Measurements from ENCODE around the gene CLMP. TPM values are rescaled to one million over a fixed set of nuclear protein-coding genes. Genes with fewer than 3 reads are reported as not detected.

Gene CLMP
- polyA plus RNA-seq, 1 donor (not counting 4 experiments of a cell fraction or from before 2014, with no cell fraction given), result 2.7 TPM

DNA sequence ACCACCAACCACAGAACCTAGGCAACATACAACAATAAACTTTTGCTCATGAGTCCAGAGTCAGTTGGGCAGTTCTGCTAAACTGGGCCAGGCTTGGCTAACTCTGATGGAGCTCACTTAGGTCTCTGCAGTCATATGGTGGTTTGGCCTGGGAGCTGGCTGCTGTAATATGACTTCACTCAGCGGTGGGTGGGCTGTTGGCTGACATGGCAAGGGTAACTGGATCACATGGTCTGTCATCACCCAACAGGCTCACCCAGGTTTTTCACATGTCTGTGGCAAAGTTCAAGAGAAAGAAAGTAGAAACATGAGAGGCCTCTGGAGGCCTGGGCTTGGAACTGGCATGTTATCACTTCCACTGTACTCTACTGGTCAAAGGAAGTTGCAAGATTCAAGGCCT lies 43.2 kb upstream of the CLMP start:
- no peaks in the 10 kb centered on the region for H4K20me1 ChIP-seq (ENCODE audit: control insufficient read depth, extremely low read depth, insufficient read depth, low read length)
- H3K9me1 ChIP-seq (ENCODE audit: control insufficient read depth, extremely low read depth, insufficient read depth, low read length), result no peaks in the 10 kb centered on the region
- H3K4me1 ChIP-seq (ENCODE audit: control insufficient read depth, extremely low read depth, insufficient read depth, low read length), result peaks cover 5% of the 10 kb centered on the region
- no peak overlapping the region for H3K4me2 ChIP-seq (ENCODE audit: control insufficient read depth, extremely low read depth, insufficient read depth, low read depth, low read length)
- FAIRE-seq (no peak), DNase-seq (ENCODE audit: low read depth, low spot score) (no peak)
- no peak overlapping the region for H3K27ac ChIP-seq (ENCODE audit: control insufficient read depth, insufficient read depth, low read length)
- no peak overlapping the region for H2AFZ ChIP-seq (ENCODE audit: control insufficient read depth, low read length)
- no peaks in the 10 kb centered on the region for H3K9me3 ChIP-seq (ENCODE audit: control insufficient read depth, low read depth, low read length)
- no peak overlapping the region for H3K9ac ChIP-seq (ENCODE audit: control insufficient read depth, extremely low read depth, insufficient read depth, low read length)
- TF ChIP-seq EZH2 (IDR thresholded peaks at IDR 0.05; ENCODE audit: low read length), result no peak
- TF ChIP-seq, protein P1, sequence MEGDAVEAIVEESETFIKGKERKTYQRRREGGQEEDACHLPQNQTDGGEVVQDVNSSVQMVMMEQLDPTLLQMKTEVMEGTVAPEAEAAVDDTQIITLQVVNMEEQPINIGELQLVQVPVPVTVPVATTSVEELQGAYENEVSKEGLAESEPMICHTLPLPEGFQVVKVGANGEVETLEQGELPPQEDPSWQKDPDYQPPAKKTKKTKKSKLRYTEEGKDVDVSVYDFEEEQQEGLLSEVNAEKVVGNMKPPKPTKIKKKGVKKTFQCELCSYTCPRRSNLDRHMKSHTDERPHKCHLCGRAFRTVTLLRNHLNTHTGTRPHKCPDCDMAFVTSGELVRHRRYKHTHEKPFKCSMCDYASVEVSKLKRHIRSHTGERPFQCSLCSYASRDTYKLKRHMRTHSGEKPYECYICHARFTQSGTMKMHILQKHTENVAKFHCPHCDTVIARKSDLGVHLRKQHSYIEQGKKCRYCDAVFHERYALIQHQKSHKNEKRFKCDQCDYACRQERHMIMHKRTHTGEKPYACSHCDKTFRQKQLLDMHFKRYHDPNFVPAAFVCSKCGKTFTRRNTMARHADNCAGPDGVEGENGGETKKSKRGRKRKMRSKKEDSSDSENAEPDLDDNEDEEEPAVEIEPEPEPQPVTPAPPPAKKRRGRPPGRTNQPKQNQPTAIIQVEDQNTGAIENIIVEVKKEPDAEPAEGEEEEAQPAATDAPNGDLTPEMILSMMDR (optimal IDR thresholded peaks at IDR 0.05 in 1 of 3, IDR thresholded peaks at IDR 0.05 in 1 of 3, conservative IDR thresholded peaks at IDR 0.05 in 1 of 3; ENCODE audit: extremely low read depth in 1 of 3, insufficient read depth in 2 of 3, low read length in 3 of 3), result no peak
- H3K79me2 ChIP-seq (ENCODE audit: control insufficient read depth, insufficient read depth, low read length), result no peaks in the 10 kb centered on the region
- H3K27me3 ChIP-seq (ENCODE audit: control insufficient read depth, extremely low read depth, insufficient read depth, low read length), result no peaks in the 10 kb centered on the region
- dilution Hi-C loops (cut with MboI; ENCODE audit: extremely low pct_ligation_motif_present, low sequenced_read_pairs), result no loop called here
- no peaks in the 10 kb centered on the region for H3K36me3 ChIP-seq (ENCODE audit: control insufficient read depth in 2 of 2, extremely low read depth in 1 of 2, insufficient read depth in 2 of 2, low read length in 2 of 2)
- no peak overlapping the region for H3K4me3 ChIP-seq (ENCODE audit: control insufficient read depth in 2 of 3, extremely low read depth in 1 of 3, insufficient read depth in 2 of 3, low read depth in 1 of 3, low read length in 3 of 3)

DNA sequence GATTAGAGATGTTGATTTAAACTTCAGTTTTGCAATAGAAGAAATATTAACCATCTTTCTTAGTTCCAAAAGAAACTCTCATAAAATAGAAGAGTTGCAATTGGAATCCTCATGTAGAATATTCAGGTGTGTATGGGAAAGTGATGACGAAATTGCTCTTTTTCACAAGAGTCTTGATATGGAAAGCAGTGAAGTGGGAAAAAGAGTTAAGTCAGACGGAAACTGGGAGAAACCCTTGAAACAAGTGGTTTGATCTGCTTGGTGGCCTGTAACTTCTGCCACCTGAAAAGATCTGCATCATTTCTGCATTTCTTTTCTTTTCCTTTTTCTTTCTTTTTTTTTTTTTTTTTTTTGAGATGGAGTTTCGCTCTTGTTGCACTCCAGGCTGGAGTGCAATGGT lies 41.8 kb upstream of the CLMP start:
- Histone ChIP-seq H3K4me2 (ENCODE audit: control insufficient read depth, extremely low read depth, insufficient read depth, low read depth, low read length) (no peak overlapping the region), H3K36me3 (ENCODE audit: control insufficient read depth in 2 of 2, extremely low read depth in 1 of 2, insufficient read depth in 2 of 2, low read length in 2 of 2) (no peaks in the 10 kb centered on the region), H3K4me3 (ENCODE audit: control insufficient read depth in 2 of 3, extremely low read depth in 1 of 3, insufficient read depth in 2 of 3, low read depth in 1 of 3, low read length in 3 of 3) (no peak overlapping the region), H3K27ac (ENCODE audit: control insufficient read depth, insufficient read depth, low read length) (no peak overlapping the region), H3K79me2 (ENCODE audit: control insufficient read depth, insufficient read depth, low read length) (no peaks in the 10 kb centered on the region), H2AFZ (ENCODE audit: control insufficient read depth, low read length) (no peak overlapping the region), H3K4me1 (ENCODE audit: control insufficient read depth, extremely low read depth, insufficient read depth, low read length) (peaks cover 5% of the 10 kb centered on the region), H4K20me1 (ENCODE audit: control insufficient read depth, extremely low read depth, insufficient read depth, low read length) (no peaks in the 10 kb centered on the region), H3K9me3 (ENCODE audit: control insufficient read depth, low read depth, low read length) (no peaks in the 10 kb centered on the region), H3K27me3 (ENCODE audit: control insufficient read depth, extremely low read depth, insufficient read depth, low read length) (no peaks in the 10 kb centered on the region), H3K9ac (ENCODE audit: control insufficient read depth, extremely low read depth, insufficient read depth, low read length) (no peak overlapping the region), H3K9me1 (ENCODE audit: control insufficient read depth, extremely low read depth, insufficient read depth, low read length) (no peaks in the 10 kb centered on the region)
- DNase-seq (ENCODE audit: low read depth, low spot score), result no peak
- FAIRE-seq, result no peak
- no peak for TF ChIP-seq EZH2 (IDR thresholded peaks at IDR 0.05; ENCODE audit: low read length)
- TF ChIP-seq, protein P1 (optimal IDR thresholded peaks at IDR 0.05 in 1 of 3, IDR thresholded peaks at IDR 0.05 in 1 of 3, conservative IDR thresholded peaks at IDR 0.05 in 1 of 3; ENCODE audit: extremely low read depth in 1 of 3, insufficient read depth in 2 of 3, low read length in 3 of 3), result no peak
- dilution Hi-C loops (cut with MboI; ENCODE audit: extremely low pct_ligation_motif_present, low sequenced_read_pairs), result no loop called here

Data from keratinocyte (primary cell).